Brain microvascular endothelial cell (primary cell): Measurements from ENCODE around the gene CLSTN2.

Source experiments
- DNase-seq: peaks from one replicate; pipeline ENCODE4 v3.0.0-alpha.2; 2020
- H3K27ac ChIP-seq: fragments of 250-450 bp; sonication (Bioruptor Pico); 2 replicates; pipeline ENCODE4 v1.5.1; 2020; ENCODE audit warnings: mild to moderate bottlenecking, moderate library complexity
- H3K27me3 ChIP-seq: fragments of 250-450 bp; sonication (Bioruptor Pico); replicated peaks from 2 replicates; pipeline ENCODE4 v1.5.1; 2020; ENCODE audit warnings: mild to moderate bottlenecking
- H3K36me3 ChIP-seq: fragments of 250-450 bp; sonication (Bioruptor Pico); replicated peaks from 2 replicates; pipeline ENCODE4 v1.5.1; 2020; ENCODE audit warnings: mild to moderate bottlenecking
- H3K4me3 ChIP-seq: 2 replicates; pipeline ENCODE4 v1.5.1; 2011; ENCODE audit warnings: low read depth, mild to moderate bottlenecking, control low read depth, low read length, moderate library complexity
- CTCF ChIP-seq: IDR thresholded peaks from 2 replicates; pipeline ENCODE4 v1.5.1; 2011; ENCODE audit warnings: low read depth, mild to moderate bottlenecking, moderate library complexity, low read length, control low read depth, inconsistent platforms; ENCODE audit errors: missing control alignments
- in situ Hi-C: cut with HindIII; loops from 2 replicates; pipeline ENCODE4 v1.10.0; 2017; ENCODE audit warnings: low sequenced_read_pairs, low pct_ligation_motif_present

CLSTN2 gene

GRCh38 chr3:140128217-140128616 is 193.2 kb downstream of the CLSTN2 start:
- in situ Hi-C loops: no loop called here
- Histone ChIP-seq H3K36me3 (no peaks in the 10 kb centered on the region), H3K4me3 (no peak overlapping the region), H3K27me3 (no peaks in the 10 kb centered on the region), H3K27ac (no peak overlapping the region)
- no peak for TF ChIP-seq CTCF
- DNase-seq: no peak

- peak; percentile 74 for TF ChIP-seq CTCF
- DNase-seq: peak; percentile 20
- no peak overlapping the region for H3K4me3 ChIP-seq
- H3K36me3 ChIP-seq: no peaks in the 10 kb centered on the region
- in situ Hi-C loops: no loop called here
- no peak overlapping the region for H3K27ac ChIP-seq
- no peaks in the 10 kb centered on the region for H3K27me3 ChIP-seq
Observed at GRCh38 chr3:140128631-140129030, 193.6 kb downstream of the CLSTN2 start.

GRCh38 chr3:140129768-140130284 is 194.8 kb downstream of the CLSTN2 start:
- no peak overlapping the region for H3K27ac ChIP-seq
- H3K4me3 ChIP-seq: no peak overlapping the region
- H3K36me3 ChIP-seq: no peaks in the 10 kb centered on the region
- no peaks in the 10 kb centered on the region for H3K27me3 ChIP-seq
- in situ Hi-C loops: no loop called here
- no peak for TF ChIP-seq CTCF
- no peak for DNase-seq

- Histone ChIP-seq H3K27me3 (no peaks in the 10 kb centered on the region), H3K36me3 (no peaks in the 10 kb centered on the region), H3K4me3 (no peak overlapping the region), H3K27ac (no peak overlapping the region)
- in situ Hi-C loops: no loop called here
- TF ChIP-seq CTCF: no peak
- no peak for DNase-seq
Observed at GRCh38 chr3:140131895-140132294, 196.9 kb downstream of the CLSTN2 start.

GRCh38 chr3:140134231-140134965 is 199.4 kb downstream of the CLSTN2 start:
- Histone ChIP-seq H3K27ac (no peak overlapping the region), H3K4me3 (no peak overlapping the region), H3K27me3 (no peaks in the 10 kb centered on the region), H3K36me3 (no peaks in the 10 kb centered on the region)
- DNase-seq: no peak
- TF ChIP-seq CTCF: no peak
- in situ Hi-C loops: no loop called here

GRCh38 chr3:140135461-140135860 is 200.5 kb downstream of the CLSTN2 start:
- in situ Hi-C loops: no loop called here
- H3K27me3 ChIP-seq: no peaks in the 10 kb centered on the region
- H3K27ac ChIP-seq: no peak overlapping the region
- no peaks in the 10 kb centered on the region for H3K36me3 ChIP-seq
- no peak for TF ChIP-seq CTCF
- DNase-seq: no peak
- no peak overlapping the region for H3K4me3 ChIP-seq
